Measurements from ENCODE around the gene LRCH3. TPM values are rescaled to one million over a fixed set of nuclear protein-coding genes. Genes with fewer than 3 reads are reported as not detected.

Gene LRCH3
- polyA plus RNA-seq, 1 donor from 2014 or later: 41.4 TPM

DNA sequence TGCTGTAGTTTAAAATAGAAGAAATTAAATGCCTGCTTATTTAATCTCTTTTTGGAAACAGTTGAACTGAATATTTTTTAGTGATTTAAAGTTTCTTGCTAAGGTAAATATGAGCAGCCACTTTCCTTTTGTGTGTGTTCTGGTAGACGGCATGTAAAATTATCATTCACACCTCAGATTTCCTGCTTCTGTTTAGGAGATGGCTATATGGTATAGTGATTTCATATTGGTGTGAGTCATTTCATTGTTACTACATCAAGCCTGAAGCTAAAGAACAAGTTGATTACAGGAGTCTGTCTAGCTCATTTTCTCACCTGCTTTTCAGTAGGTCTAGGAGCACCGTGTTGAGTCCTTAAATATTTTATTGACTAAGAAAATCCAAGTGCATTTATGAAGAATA lies 2.2 kb downstream of the LRCH3 start:
- no peaks in the 10 kb centered on the region for H3K27me3 ChIP-seq (ENCODE audit: insufficient read depth, low read depth, low read length)
- H3K9me3 ChIP-seq (ENCODE audit: low read length): no peaks in the 10 kb centered on the region
- H3K36me3 ChIP-seq (ENCODE audit: insufficient read depth, low read length): no peaks in the 10 kb centered on the region
- TF ChIP-seq EZH2 (IDR thresholded peaks at IDR 0.05; ENCODE audit: borderline replicate concordance, insufficient read depth, low read length, poor library complexity, severe bottlenecking): no peak
- TF ChIP-seq, protein P1, sequence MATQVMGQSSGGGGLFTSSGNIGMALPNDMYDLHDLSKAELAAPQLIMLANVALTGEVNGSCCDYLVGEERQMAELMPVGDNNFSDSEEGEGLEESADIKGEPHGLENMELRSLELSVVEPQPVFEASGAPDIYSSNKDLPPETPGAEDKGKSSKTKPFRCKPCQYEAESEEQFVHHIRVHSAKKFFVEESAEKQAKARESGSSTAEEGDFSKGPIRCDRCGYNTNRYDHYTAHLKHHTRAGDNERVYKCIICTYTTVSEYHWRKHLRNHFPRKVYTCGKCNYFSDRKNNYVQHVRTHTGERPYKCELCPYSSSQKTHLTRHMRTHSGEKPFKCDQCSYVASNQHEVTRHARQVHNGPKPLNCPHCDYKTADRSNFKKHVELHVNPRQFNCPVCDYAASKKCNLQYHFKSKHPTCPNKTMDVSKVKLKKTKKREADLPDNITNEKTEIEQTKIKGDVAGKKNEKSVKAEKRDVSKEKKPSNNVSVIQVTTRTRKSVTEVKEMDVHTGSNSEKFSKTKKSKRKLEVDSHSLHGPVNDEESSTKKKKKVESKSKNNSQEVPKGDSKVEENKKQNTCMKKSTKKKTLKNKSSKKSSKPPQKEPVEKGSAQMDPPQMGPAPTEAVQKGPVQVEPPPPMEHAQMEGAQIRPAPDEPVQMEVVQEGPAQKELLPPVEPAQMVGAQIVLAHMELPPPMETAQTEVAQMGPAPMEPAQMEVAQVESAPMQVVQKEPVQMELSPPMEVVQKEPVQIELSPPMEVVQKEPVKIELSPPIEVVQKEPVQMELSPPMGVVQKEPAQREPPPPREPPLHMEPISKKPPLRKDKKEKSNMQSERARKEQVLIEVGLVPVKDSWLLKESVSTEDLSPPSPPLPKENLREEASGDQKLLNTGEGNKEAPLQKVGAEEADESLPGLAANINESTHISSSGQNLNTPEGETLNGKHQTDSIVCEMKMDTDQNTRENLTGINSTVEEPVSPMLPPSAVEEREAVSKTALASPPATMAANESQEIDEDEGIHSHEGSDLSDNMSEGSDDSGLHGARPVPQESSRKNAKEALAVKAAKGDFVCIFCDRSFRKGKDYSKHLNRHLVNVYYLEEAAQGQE (IDR thresholded peaks at IDR 0.05; ENCODE audit: borderline replicate concordance): no peak
- no peak for TF ChIP-seq MXI1 (conservative IDR thresholded peaks at IDR 0.05; ENCODE audit: poor library complexity, severe bottlenecking)
- TF ChIP-seq SMC3 (conservative IDR thresholded peaks at IDR 0.05; ENCODE audit: poor library complexity): no peak
- no peak for TF ChIP-seq TAF1 (IDR thresholded peaks at IDR 0.05; ENCODE audit: low read depth)
- TF ChIP-seq RAD21 (conservative IDR thresholded peaks at IDR 0.05): no peak
- TF ChIP-seq EP300 (conservative IDR thresholded peaks at IDR 0.05; ENCODE audit: poor library complexity, severe bottlenecking): no peak
- no peak for TF ChIP-seq POLR2AphosphoS5 (IDR thresholded peaks at IDR 0.05)
- TF ChIP-seq, protein P2, sequence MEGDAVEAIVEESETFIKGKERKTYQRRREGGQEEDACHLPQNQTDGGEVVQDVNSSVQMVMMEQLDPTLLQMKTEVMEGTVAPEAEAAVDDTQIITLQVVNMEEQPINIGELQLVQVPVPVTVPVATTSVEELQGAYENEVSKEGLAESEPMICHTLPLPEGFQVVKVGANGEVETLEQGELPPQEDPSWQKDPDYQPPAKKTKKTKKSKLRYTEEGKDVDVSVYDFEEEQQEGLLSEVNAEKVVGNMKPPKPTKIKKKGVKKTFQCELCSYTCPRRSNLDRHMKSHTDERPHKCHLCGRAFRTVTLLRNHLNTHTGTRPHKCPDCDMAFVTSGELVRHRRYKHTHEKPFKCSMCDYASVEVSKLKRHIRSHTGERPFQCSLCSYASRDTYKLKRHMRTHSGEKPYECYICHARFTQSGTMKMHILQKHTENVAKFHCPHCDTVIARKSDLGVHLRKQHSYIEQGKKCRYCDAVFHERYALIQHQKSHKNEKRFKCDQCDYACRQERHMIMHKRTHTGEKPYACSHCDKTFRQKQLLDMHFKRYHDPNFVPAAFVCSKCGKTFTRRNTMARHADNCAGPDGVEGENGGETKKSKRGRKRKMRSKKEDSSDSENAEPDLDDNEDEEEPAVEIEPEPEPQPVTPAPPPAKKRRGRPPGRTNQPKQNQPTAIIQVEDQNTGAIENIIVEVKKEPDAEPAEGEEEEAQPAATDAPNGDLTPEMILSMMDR (IDR thresholded peaks at IDR 0.05; ENCODE audit: poor library complexity, severe bottlenecking): no peak
- no peak overlapping the region for H3K27ac ChIP-seq (ENCODE audit: low read length)
- no peak overlapping the region for H3K9ac ChIP-seq (ENCODE audit: low read length)
- H2AFZ ChIP-seq (ENCODE audit: low read depth, low read length): no peak overlapping the region
- no peaks in the 10 kb centered on the region for H3K9me2 ChIP-seq (ENCODE audit: insufficient read depth, low read length)
- no peak overlapping the region for H3K4me2 ChIP-seq (ENCODE audit: low read length)
- H3F3A ChIP-seq (ENCODE audit: insufficient read depth, low read length, poor library complexity, severe bottlenecking): no peaks in the 10 kb centered on the region
- peaks cover 60% of the 10 kb centered on the region for H3K79me2 ChIP-seq (replicated peaks; ENCODE audit: insufficient read depth, low read length)
- peak overlapping the region; percentile 42 for H3K4me3 ChIP-seq (ENCODE audit: low read length)
- H4K20me1 ChIP-seq (ENCODE audit: insufficient read depth): no peaks in the 10 kb centered on the region

DNA sequence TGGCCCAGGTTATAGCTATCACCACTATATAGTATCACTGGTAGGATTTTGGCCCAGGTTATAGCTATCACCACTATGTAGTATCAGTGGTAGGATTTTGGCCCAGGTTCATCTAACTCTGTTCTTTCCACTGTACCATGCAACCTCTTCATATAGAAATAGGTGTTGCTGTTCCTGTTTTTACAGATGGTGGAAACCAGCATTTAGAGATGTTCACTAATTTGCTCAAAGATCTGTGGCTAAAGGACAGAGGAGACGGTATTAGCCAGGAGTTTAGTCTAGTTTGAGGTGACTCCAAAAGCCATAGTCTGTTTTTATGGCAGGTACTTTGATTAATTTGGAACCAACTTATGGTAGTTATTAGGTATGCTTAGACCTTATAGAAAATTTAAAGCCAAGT lies 3.1 kb downstream of the LRCH3 start:
- Histone ChIP-seq H3K79me2 (replicated peaks; ENCODE audit: insufficient read depth, low read length) (peaks cover 69% of the 10 kb centered on the region), H3K9me3 (ENCODE audit: low read length) (no peaks in the 10 kb centered on the region), H4K20me1 (ENCODE audit: insufficient read depth) (no peaks in the 10 kb centered on the region)

More for the DNA sequence above, 3.1 kb downstream of the LRCH3 start:
- Histone ChIP-seq H3K36me3 (ENCODE audit: insufficient read depth, low read length) (no peaks in the 10 kb centered on the region), H3K4me2 (ENCODE audit: low read length) (no peak overlapping the region), H3K4me3 (ENCODE audit: low read length) (peak overlapping the region; percentile 42), H3F3A (ENCODE audit: insufficient read depth, low read length, poor library complexity, severe bottlenecking) (no peaks in the 10 kb centered on the region), H3K27me3 (ENCODE audit: insufficient read depth, low read depth, low read length) (no peaks in the 10 kb centered on the region), H3K9me2 (ENCODE audit: insufficient read depth, low read length) (no peaks in the 10 kb centered on the region), H3K9ac (ENCODE audit: low read length) (no peak overlapping the region), H2AFZ (ENCODE audit: low read depth, low read length) (no peak overlapping the region), H3K27ac (ENCODE audit: low read length) (no peak overlapping the region)
- no peak for TF ChIP-seq MXI1 (conservative IDR thresholded peaks at IDR 0.05; ENCODE audit: poor library complexity, severe bottlenecking)
- TF ChIP-seq TAF1 (IDR thresholded peaks at IDR 0.05; ENCODE audit: low read depth): no peak
- TF ChIP-seq EZH2 (IDR thresholded peaks at IDR 0.05; ENCODE audit: borderline replicate concordance, insufficient read depth, low read length, poor library complexity, severe bottlenecking): no peak
- TF ChIP-seq, protein P1 (IDR thresholded peaks at IDR 0.05; ENCODE audit: borderline replicate concordance): no peak
- no peak for TF ChIP-seq RAD21 (conservative IDR thresholded peaks at IDR 0.05)
- TF ChIP-seq, protein P2 (IDR thresholded peaks at IDR 0.05; ENCODE audit: poor library complexity, severe bottlenecking): no peak
- TF ChIP-seq SMC3 (conservative IDR thresholded peaks at IDR 0.05; ENCODE audit: poor library complexity): no peak
- no peak for TF ChIP-seq EP300 (conservative IDR thresholded peaks at IDR 0.05; ENCODE audit: poor library complexity, severe bottlenecking)
- no peak for TF ChIP-seq POLR2AphosphoS5 (IDR thresholded peaks at IDR 0.05)

Data from neural cell (in vitro differentiated cells).